Measurements from ENCODE around the gene MAGEF1.

Gene MAGEF1

DNA sequence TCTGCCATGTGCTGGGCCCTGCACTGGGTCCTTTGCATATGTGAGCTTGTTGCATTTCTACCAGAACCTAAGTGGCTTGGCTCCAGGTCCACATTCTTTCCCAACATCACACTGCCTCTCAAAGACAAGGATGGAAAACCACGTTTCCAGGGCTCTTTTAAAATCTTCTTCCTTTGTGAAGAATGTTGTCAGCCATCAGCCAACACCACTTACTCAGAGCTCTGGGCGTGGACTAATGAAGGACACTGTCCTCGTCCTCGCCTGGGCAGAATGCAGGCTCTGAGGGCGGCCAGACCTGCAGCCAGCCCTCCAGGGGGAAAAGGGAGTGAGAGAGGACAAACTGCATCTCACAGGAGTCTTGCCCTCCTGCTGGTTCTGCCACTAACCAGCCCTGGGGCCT lies 49.7 kb downstream of the MAGEF1 start:
- no peak for DNase-seq

DNA sequence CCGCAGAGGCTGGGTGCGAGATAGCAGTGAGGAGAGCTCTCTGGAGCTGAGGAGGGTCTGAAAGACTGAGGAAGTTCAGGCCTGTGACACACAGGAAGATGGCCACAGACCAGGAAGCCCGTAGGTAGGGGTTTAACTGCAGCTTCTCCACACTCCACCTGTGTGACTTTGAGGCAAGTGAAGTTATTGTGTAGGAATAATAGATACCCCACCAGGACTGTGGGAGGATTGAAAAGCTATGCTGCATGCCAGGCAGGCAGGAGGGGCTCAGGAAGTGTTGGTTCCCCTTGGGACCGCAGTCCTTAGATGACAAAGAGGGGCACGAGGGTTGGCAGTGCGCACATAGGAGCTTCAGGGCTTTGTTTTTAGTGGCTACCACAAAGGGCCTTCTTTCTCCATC lies 50.9 kb downstream of the MAGEF1 start:
- DNase-seq: no peak

All from activated CD4-positive, alpha-beta T cell treated with anti-CD3 and anti-CD28 coated beads, Interleukin-2, Interleukin-6, amounts not matched to agents 100 ng/mL and 50 ng/mL, durations not matched to agents 16 hours and 8 hours (primary cell).